ENCODE results near the gene ZNF432. TPM values are rescaled to one million over a fixed set of nuclear protein-coding genes. Genes with fewer than 3 reads are reported as not detected.

ZNF432 gene
- total RNA-seq, 1 donor: 7.9 TPM

GRCh38 chr19:52007451-52007805 lies 41.2 kb downstream of the ZNF432 start:
- peak; percentile 7 for DNase-seq (ENCODE audit: low read depth)
- TF ChIP-seq, protein P1, sequence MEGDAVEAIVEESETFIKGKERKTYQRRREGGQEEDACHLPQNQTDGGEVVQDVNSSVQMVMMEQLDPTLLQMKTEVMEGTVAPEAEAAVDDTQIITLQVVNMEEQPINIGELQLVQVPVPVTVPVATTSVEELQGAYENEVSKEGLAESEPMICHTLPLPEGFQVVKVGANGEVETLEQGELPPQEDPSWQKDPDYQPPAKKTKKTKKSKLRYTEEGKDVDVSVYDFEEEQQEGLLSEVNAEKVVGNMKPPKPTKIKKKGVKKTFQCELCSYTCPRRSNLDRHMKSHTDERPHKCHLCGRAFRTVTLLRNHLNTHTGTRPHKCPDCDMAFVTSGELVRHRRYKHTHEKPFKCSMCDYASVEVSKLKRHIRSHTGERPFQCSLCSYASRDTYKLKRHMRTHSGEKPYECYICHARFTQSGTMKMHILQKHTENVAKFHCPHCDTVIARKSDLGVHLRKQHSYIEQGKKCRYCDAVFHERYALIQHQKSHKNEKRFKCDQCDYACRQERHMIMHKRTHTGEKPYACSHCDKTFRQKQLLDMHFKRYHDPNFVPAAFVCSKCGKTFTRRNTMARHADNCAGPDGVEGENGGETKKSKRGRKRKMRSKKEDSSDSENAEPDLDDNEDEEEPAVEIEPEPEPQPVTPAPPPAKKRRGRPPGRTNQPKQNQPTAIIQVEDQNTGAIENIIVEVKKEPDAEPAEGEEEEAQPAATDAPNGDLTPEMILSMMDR (IDR thresholded peaks at IDR 0.05; ENCODE audit: insufficient read depth, low read length): no peak
- H3K4me3 ChIP-seq (ENCODE audit: low read depth, low read length): peak overlapping the region; percentile 98

DNA sequence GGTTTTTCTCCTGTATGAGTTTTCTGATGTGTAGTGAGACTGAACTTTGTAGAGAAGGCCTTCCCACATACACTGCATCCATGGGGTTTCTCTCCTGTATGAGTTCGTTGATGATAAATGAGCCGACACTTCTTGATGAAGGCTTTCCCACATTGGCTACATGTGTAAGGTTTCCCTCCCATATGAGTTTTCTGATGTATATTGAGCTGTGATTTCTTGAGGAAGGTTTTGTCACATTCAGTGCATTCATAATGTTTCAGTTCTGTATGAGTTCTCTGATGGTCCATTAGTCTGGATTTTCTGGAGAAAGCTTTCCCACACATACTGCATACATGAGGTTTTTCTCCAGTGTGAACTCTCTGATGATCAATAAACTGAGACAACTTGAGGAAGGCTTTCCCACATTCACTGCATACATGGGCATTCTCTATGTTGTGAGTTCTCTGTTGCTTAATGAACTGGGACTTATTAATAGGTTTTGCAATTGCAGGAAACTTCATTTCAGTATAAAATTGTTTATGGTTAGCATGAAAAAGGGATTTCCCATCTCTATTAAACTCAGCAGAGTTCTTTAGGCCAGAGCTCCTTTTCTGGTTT lies 54.5 kb downstream of the ZNF432 start:
- no peak overlapping the region for H3K4me3 ChIP-seq (ENCODE audit: low read depth, low read length)
- TF ChIP-seq, protein P1 (IDR thresholded peaks at IDR 0.05; ENCODE audit: insufficient read depth, low read length): no peak
- DNase-seq (ENCODE audit: low read depth): peak; percentile 5

GRCh38 chr19:51993422-51993821 lies 55.2 kb downstream of the ZNF432 start:
- TF ChIP-seq, protein P1 (IDR thresholded peaks at IDR 0.05; ENCODE audit: insufficient read depth, low read length): no peak
- H3K4me3 ChIP-seq (ENCODE audit: low read depth, low read length): no peak overlapping the region
- DNase-seq (ENCODE audit: low read depth): no peak

DNA sequence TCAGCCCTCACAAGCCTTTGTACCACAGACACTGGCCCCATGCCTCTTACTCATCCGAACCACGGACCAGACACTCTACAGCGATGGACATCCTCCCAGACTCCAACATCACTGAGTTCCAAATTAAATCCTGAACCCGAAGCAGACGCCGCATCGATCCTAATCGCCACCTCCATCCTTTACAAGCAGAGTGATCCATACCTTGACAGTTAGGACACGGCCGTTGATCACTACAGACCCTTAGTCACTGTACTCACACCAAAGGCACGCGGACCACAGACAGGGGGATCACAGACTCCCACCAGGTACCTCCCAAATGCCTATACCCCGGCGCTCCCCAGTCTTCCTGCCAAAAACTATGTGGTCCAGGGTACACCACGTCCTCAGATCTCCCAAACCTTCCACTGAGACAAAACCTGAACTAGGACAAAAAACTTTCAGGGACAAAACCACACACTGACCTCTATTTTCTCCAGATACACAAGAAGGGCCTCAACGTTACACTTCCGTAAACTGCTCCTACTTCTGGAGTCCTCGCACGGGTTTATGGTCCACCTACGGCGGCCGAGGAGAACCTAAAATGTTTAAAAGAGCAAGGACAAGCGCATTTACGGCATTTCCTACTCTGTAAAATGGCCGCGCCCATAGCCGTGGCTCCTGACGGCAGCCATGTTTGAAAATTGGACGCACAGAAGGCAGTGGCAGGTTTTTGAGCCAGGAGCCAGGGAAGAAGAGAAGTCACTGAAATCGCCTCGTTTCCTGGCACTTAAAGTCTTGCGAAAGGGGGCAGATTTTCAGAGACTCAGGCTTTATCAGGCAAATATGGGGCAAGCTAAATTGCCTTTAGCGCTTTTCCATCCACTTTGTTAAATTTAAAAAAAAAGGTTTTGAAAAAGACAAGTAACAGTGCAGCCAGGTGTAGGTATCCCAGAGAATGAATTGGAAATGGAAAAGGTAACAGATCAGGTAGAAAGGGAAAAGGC lies 62.0 kb downstream of the ZNF432 start, which contains the start of gene ZNF350:
Gene ZNF350 (minus strand): TSS at position 532 of the 983 bp plus-strand sequence. CDS start 12,480 bp downstream, outside the sequence.
- peak; percentile 96 for DNase-seq (ENCODE audit: low read depth)
- H3K4me3 ChIP-seq (ENCODE audit: low read depth, low read length): peak within 1 kb of the TSS; percentile 99
- TF ChIP-seq, protein P1 (IDR thresholded peaks at IDR 0.05; ENCODE audit: insufficient read depth, low read length): no peak

- DNase-seq (ENCODE audit: low read depth): no peak
- no peak overlapping the region for H3K4me3 ChIP-seq (ENCODE audit: low read depth, low read length)
- TF ChIP-seq, protein P1 (IDR thresholded peaks at IDR 0.05; ENCODE audit: insufficient read depth, low read length): no peak
Measured at GRCh38 chr19:51983361-51983760, 65.3 kb downstream of the ZNF432 start.

Other genes with a start within 250 kb of the ZNF432 start
- 6.7 and 8.9 TPM in 2 replicates for gene ZNF577, start 160.9 kb downstream of the ZNF432 start, total RNA-seq (ENCODE audit: low replicate concordance)
- 8.0 and 9.9 TPM in 2 replicates for gene ZNF649, start 143.8 kb downstream of the ZNF432 start, total RNA-seq (ENCODE audit: low replicate concordance)
- 0.16 and 7.8 TPM in 2 replicates for gene ZNF613, start 121.4 kb downstream of the ZNF432 start, total RNA-seq (ENCODE audit: low replicate concordance)
- gene ZNF350, start 62.0 kb downstream of the ZNF432 start, total RNA-seq (ENCODE audit: low replicate concordance): 9.1 and 14.6 TPM in 2 replicates
- gene ZNF615, start 40.6 kb downstream of the ZNF432 start, total RNA-seq (ENCODE audit: low replicate concordance): 8.8 and 10.8 TPM in 2 replicates
- gene ZNF614, start 20.5 kb downstream of the ZNF432 start, total RNA-seq (ENCODE audit: low replicate concordance): 4.3 and 9.9 TPM in 2 replicates
- gene ZNF841, start 46.9 kb upstream of the ZNF432 start, total RNA-seq (ENCODE audit: low replicate concordance): 26.0 and 28.9 TPM in 2 replicates
- gene ZNF616, start 91.1 kb upstream of the ZNF432 start, total RNA-seq (ENCODE audit: low replicate concordance): 5.0 and 8.9 TPM in 2 replicates
- 11.3 and 11.8 TPM in 2 replicates for gene ZNF836, start 122.8 kb upstream of the ZNF432 start, total RNA-seq (ENCODE audit: low replicate concordance)
- gene PPP2R1A, start 141.2 kb upstream of the ZNF432 start, total RNA-seq (ENCODE audit: low replicate concordance): 176 and 187 TPM in 2 replicates
- gene ZNF766, start 220.7 kb upstream of the ZNF432 start, total RNA-seq (ENCODE audit: low replicate concordance): 12.8 and 13.9 TPM in 2 replicates
- gene ZNF480, start 248.3 kb upstream of the ZNF432 start, total RNA-seq (ENCODE audit: low replicate concordance): 4.0 and 13.2 TPM in 2 replicates

Measured in fibroblast of the aortic adventitia (primary cell).